C4-2B (cell line): ENCODE measurements around the gene NRG4.
"Not testable (repeated sequence)": the region's sequence is repeated elsewhere in the genome, so short reads cannot be mapped to it uniquely, and the experiment has no call there.

ENCODE experiments used
- H3K27ac ChIP-seq: fragments of 450-650 bp; 2 replicates; pipeline ENCODE4 v1.5.1; 2017
- ZFX ChIP-seq: fragments of 450-650 bp; IDR thresholded peaks from 2 replicates; pipeline ENCODE4 v1.6.1; 2017
- TF ChIP-seq, protein P1 (sequence below): fragments of 450-650 bp; conservative IDR thresholded peaks from 2 replicates; pipeline ENCODE4 v1.5.1; 2017; ENCODE audit warnings: mild to moderate bottlenecking

The NRG4 gene

GRCh38 chr15:76056931-76057330, 44.7 kb upstream of the NRG4 start:
- H3K27ac ChIP-seq = no peak overlapping the region
- TF ChIP-seq, protein P1, sequence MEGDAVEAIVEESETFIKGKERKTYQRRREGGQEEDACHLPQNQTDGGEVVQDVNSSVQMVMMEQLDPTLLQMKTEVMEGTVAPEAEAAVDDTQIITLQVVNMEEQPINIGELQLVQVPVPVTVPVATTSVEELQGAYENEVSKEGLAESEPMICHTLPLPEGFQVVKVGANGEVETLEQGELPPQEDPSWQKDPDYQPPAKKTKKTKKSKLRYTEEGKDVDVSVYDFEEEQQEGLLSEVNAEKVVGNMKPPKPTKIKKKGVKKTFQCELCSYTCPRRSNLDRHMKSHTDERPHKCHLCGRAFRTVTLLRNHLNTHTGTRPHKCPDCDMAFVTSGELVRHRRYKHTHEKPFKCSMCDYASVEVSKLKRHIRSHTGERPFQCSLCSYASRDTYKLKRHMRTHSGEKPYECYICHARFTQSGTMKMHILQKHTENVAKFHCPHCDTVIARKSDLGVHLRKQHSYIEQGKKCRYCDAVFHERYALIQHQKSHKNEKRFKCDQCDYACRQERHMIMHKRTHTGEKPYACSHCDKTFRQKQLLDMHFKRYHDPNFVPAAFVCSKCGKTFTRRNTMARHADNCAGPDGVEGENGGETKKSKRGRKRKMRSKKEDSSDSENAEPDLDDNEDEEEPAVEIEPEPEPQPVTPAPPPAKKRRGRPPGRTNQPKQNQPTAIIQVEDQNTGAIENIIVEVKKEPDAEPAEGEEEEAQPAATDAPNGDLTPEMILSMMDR = no peak
- TF ChIP-seq ZFX = no peak

DNA sequence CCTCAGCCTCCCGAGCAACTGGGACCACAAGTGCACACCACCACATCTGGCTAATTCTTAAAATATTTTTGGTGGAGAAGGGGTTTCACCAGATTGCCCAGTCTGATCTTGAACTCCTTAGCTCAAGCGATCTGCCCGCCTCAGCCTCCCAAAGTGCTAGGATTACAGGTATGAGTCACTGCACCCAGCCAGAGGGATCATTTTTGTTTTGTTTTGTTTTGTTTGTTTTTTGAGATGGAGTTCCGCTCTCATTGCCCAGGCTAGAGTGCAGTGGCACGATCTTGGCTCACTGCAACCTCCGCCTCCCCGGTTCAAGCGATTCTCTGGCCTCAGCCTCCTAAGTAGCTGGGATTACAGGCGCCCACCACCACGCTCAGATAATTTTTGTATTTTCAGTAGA, 42.0 kb upstream of the NRG4 start:
- not testable (repeated sequence) for H3K27ac ChIP-seq

GRCh38 chr15:76038512-76038911, 26.3 kb upstream of the NRG4 start:
- H3K27ac ChIP-seq = no peak overlapping the region
- TF ChIP-seq, protein P1 = no peak
- TF ChIP-seq ZFX = no peak

- TF ChIP-seq, protein P1 = no peak
- TF ChIP-seq ZFX = no peak
- H3K27ac ChIP-seq = no peak overlapping the region
Measured at GRCh38 chr15:76035593-76035992, 23.4 kb upstream of the NRG4 start.

DNA sequence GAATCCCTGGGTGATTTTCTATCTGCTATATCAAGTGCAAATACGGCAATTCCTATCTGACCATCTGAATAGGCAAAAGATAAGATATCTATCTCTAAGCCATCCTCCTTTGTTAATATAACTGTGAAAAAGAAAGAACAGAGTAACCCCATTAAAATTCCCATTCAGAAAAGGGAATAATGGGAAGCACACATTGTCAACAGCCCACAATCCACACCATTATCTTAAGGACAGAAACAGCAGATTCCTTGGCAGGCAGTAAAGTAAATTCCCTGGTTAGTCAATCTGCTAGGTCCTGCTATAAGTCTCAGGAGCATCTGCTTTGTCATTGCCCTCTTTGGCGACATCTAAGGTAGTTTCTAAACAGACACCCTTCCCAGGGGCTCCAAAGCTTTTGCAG, 21.9 kb upstream of the NRG4 start:
- TF ChIP-seq, protein P1 = no peak
- TF ChIP-seq ZFX = no peak
- H3K27ac ChIP-seq = no peak overlapping the region

- TF ChIP-seq, protein P1 = no peak
- no peak for TF ChIP-seq ZFX
Measured at GRCh38 chr15:76033438-76033837, 21.2 kb upstream of the NRG4 start.

DNA sequence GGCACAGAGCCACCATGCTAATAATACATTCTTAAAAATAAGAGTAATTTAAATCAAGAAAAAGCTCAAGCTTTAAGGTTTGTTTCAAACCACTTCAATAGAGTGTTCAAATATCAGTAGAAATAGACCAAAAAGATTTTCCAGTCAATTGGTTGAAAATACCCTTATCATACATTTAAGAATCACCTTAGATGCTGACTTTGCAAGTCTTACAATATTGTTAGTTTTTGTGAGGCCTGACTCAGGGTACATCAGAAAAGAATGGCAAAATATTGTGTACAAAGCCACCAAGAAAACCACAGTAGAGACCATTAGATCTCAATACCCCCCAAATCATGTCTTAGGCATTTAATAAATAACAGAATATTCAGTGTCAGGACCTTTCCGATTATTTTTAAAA, 19.8 kb upstream of the NRG4 start:
- TF ChIP-seq, protein P1 = no peak
- no peak for TF ChIP-seq ZFX
- no peak overlapping the region for H3K27ac ChIP-seq

More at GRCh38 chr15:76033438-76033837, 21.2 kb upstream of the NRG4 start:
- no peak overlapping the region for H3K27ac ChIP-seq

- no peak for TF ChIP-seq ZFX
- TF ChIP-seq, protein P1 = no peak
Measured at GRCh38 chr15:76024021-76024768, 12.0 kb upstream of the NRG4 start.

GRCh38 chr15:76013470-76013869, 1.2 kb upstream of the NRG4 start:
- H3K27ac ChIP-seq = not testable (repeated sequence)

More at GRCh38 chr15:76024021-76024768, 12.0 kb upstream of the NRG4 start:
- no peak overlapping the region for H3K27ac ChIP-seq
